Tibial artery (tissue), 4 donors: ENCODE measurements around the gene MAD1L1.

Experiments
- DNase-seq, 2 donors: peaks; one replicate each; pipeline ENCODE4 v3.0.0-alpha.2; 2019
- H3K27ac ChIP-seq, 2 donors: fragments of 200-600 bp; sonication (generic) in 1 of 2; 1 replicate in 1 of 2; 2 replicates in 1 of 2; pipeline ENCODE4 v1.5.1; 2018 to 2019; ENCODE audit warnings: mild to moderate bottlenecking in 1 of 2
- H3K27me3 ChIP-seq, 2 donors: fragments of 200-600 bp; sonication (generic) in 1 of 2; one replicate each; pipeline versions ENCODE4 v1.5.1 to v1.6.0; 2016 to 2019
- H3K36me3 ChIP-seq, 3 donors: fragments of 200-600 bp; sonication (generic) in 2 of 3; one replicate each; pipeline ENCODE4 v1.5.1; 2016 to 2019; ENCODE audit warnings: mild to moderate bottlenecking in 2 of 3
- H3K4me1 ChIP-seq, 4 donors: fragments of 200-600 bp; sonication (generic) in 2 of 4; 1 replicate in 3 of 4; 2 replicates in 1 of 4; pipeline ENCODE4 v1.5.1; 2016 to 2019
- H3K4me3 ChIP-seq, 2 donors: fragments of 200-600 bp; sonication (generic) in 1 of 2; 1 replicate in 1 of 2; 2 replicates in 1 of 2; pipeline ENCODE4 v1.5.1; 2018 to 2019; ENCODE audit warnings: mild to moderate bottlenecking in 2 of 2
- H3K9me3 ChIP-seq, 3 donors: fragments of 200-600 bp; sonication (generic) in 1 of 3; one replicate each; pipeline ENCODE4 v1.5.1; 2016 to 2019
- intact Hi-C: fragments of 100-400 bp; cut with DNase I; formaldehyde crosslinking; loops from one replicate; pipeline ENCODE4 v1.15.0; 2023; ENCODE audit warnings: low total_unique reads
- TF ChIP-seq, protein P1 (sequence below), 2 experiments: fragments of 200-600 bp in 1 of 2; fragments of 450-650 bp in 1 of 2; IDR thresholded peaks; one replicate each; pipeline ENCODE4 v1.5.1; 2017 to 2019; ENCODE audit warnings: antibody characterized with exemption in 2 of 2, mild to moderate bottlenecking in 1 of 2, moderate library complexity in 1 of 2

MAD1L1 gene

DNA sequence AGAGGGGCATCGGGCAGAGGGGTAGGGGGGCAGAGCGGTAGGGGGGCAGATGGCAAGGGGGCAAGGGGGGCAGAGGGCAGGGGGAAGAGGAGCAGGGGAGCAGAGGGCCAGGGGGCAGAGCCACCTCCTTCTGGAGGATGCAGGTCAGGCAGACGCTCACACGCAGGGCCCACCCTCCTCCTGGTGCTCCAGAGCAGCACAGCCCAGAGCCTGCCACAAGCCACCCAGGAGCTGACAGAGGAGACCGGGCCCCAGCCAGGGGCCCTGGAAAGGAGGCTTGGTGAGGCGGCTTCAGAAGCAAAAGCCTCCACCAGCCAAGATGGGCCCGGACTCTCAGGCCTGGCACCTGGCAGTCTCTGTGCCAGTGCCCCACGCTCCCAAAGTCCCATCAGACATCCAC is 13.1 kb downstream of the MAD1L1 start:
- peaks cover 30 to 99% (median 75%) of the 10 kb centered on the region in 3 donors for H3K36me3 ChIP-seq
- no peak overlapping the region for H3K27ac ChIP-seq
- H3K4me1 ChIP-seq = no peaks in the 10 kb centered on the region
- TF ChIP-seq, protein P1, sequence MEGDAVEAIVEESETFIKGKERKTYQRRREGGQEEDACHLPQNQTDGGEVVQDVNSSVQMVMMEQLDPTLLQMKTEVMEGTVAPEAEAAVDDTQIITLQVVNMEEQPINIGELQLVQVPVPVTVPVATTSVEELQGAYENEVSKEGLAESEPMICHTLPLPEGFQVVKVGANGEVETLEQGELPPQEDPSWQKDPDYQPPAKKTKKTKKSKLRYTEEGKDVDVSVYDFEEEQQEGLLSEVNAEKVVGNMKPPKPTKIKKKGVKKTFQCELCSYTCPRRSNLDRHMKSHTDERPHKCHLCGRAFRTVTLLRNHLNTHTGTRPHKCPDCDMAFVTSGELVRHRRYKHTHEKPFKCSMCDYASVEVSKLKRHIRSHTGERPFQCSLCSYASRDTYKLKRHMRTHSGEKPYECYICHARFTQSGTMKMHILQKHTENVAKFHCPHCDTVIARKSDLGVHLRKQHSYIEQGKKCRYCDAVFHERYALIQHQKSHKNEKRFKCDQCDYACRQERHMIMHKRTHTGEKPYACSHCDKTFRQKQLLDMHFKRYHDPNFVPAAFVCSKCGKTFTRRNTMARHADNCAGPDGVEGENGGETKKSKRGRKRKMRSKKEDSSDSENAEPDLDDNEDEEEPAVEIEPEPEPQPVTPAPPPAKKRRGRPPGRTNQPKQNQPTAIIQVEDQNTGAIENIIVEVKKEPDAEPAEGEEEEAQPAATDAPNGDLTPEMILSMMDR (IDR thresholded peaks at IDR 0.05) = no peak
- no peaks in the 10 kb centered on the region for H3K9me3 ChIP-seq
- no peaks in the 10 kb centered on the region for H3K27me3 ChIP-seq
- no peak overlapping the region for H3K4me3 ChIP-seq
- DNase-seq = no peak
- intact Hi-C loops = no loop called here

DNA sequence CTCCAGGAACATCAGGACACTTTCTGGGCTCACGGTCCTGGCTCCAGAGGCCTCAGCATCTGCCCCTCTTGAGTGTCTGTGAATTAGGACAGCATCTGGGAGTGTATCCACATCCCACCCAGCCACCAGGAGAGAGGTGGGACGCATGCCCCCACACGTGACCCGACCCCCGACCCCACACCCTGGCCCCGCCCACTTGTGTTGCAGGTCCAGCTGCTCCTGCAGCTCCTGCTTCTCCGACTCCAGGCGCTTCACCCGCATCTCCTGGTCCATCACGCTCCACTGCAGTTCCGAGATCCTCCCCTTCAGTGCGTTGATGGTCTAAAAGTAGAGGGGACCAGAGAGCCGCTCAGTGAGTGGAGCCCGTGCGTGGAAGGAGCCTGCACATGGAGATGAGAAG is 13.6 kb downstream of the MAD1L1 start:
- intact Hi-C loops = no loop called here
- Histone ChIP-seq H3K4me3 (no peak overlapping the region), H3K36me3 (peaks cover 34 to 99% (median 80%) of the 10 kb centered on the region in 3 donors), H3K27me3 (no peaks in the 10 kb centered on the region), H3K27ac (no peak overlapping the region), H3K4me1 (no peaks in the 10 kb centered on the region), H3K9me3 (no peaks in the 10 kb centered on the region)
- no peak for DNase-seq
- TF ChIP-seq, protein P1 (IDR thresholded peaks at IDR 0.05) = no peak

DNA sequence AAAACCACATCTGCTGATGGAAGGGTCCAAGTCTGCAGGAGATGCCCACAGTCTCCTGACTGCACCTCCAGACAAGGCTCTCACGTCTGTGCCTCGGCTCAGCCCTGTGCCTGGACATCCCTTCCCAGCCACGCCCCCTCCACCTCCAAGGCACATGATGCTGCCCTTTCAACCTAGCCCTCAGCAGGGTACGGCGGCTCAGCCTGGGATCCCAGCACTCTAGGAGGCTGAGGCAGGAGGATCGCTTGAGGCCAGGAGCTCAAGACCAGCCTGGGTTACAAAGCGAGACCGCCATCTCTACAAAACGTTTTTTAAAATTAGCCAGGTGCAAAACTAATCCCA is 14.3 kb downstream of the MAD1L1 start:
- no peak overlapping the region for H3K4me3 ChIP-seq
- no peaks in the 10 kb centered on the region for H3K27me3 ChIP-seq
- H3K27ac ChIP-seq = no peak overlapping the region
- intact Hi-C loops = no loop called here
- H3K4me1 ChIP-seq = no peaks in the 10 kb centered on the region
- TF ChIP-seq, protein P1 (IDR thresholded peaks at IDR 0.05) = no peak
- DNase-seq = no peak
- H3K9me3 ChIP-seq = no peaks in the 10 kb centered on the region
- H3K36me3 ChIP-seq = peaks cover 38 to 99% (median 85%) of the 10 kb centered on the region in 3 donors

DNA sequence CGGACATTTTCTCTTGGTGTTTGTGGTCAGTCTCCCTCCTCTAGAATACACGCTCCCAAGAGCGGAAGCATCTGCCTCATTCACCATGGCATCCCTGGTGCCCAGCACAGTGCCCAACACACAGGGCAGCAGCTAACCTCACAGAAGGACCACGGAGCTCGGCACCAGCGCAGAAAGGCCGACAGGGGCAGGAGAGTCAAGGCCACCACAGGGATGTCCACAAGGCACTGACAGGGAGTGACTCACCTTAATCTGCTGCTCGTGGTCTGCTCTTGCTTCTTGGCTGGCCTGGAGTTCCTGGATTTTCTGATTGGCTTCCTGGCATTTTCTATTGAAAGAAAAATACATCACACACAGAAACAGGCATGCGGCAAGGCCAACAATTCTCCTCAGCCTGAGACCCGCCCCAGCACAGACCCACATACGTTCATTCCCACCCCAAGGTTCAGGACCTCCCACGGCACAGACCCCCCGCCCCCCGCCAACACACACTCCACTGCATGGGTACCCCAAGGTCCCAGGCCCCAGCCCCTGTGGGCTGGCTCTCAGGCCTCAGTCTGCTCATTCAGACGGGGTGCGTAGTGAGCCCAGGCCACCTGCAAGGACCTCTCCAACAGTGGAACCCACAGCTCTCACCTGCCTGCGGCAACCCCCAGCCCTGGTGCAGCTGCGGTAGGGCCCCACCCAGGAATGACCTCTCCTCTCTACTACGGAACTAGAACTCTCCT is 14.9 kb downstream of the MAD1L1 start:
- Histone ChIP-seq H3K9me3 (no peaks in the 10 kb centered on the region), H3K4me3 (no peak overlapping the region), H3K4me1 (no peaks in the 10 kb centered on the region), H3K27me3 (no peaks in the 10 kb centered on the region), H3K36me3 (peaks cover 43 to 99% (median 86%) of the 10 kb centered on the region in 3 donors), H3K27ac (no peak overlapping the region)
- TF ChIP-seq, protein P1 (IDR thresholded peaks at IDR 0.05) = no peak
- no peak for DNase-seq
- intact Hi-C loops = no loop called here

DNA sequence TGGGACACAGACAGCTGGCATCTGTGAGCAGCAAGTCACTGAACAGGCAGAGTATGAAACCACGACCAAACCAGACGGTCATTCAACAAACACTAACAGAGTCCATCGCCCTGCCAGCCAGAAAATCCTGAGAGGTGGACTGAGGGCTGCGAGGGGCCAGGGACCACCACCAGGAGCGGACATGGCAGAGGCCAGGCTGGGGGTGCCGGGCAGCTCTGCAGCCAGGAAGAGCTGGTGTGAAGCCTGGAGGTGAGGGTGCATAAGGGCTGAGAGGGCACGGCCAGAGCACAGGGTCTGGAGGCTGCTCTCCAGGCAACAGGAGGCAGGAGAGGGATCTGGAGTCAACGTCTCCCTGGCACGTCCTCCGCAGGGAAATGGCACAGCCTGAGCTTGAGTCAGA is 15.5 kb downstream of the MAD1L1 start:
- Histone ChIP-seq H3K27ac (no peak overlapping the region), H3K4me3 (no peak overlapping the region), H3K36me3 (peaks cover 49 to 99% (median 87%) of the 10 kb centered on the region in 3 donors), H3K9me3 (no peaks in the 10 kb centered on the region), H3K27me3 (no peaks in the 10 kb centered on the region), H3K4me1 (no peaks in the 10 kb centered on the region)
- TF ChIP-seq, protein P1 (IDR thresholded peaks at IDR 0.05) = no peak
- intact Hi-C loops = no loop called here
- no peak for DNase-seq
